Lung (tissue), 12 donors: ENCODE measurements around the gene NRCAM. TPM values are rescaled to one million over a fixed set of nuclear protein-coding genes. Genes with fewer than 3 reads are reported as not detected.

Experiments
- ATAC-seq: fragments of 200-7000 bp; cut with Tn5 transposase; one replicate; pipeline ENCODE4 v1.9.1; 2020; ENCODE audit warnings: moderate number of reproducible peaks; ENCODE audit not compliant: insufficient read depth, low FRiP score
- DNase-seq, 3 donors: peaks; one replicate each; pipeline ENCODE4 v3.0.0-alpha.2; 2013 to 2017
- H3K27ac ChIP-seq, 2 donors: one replicate each; pipeline ENCODE4 v1.5.1; 2013; ENCODE audit warnings: mild to moderate bottlenecking in 2 of 2, moderate library complexity in 2 of 2, control low read depth in 1 of 2, inconsistent platforms in 1 of 2, low read depth in 1 of 2, low read length in 1 of 2
- H3K27me3 ChIP-seq, 3 donors: one replicate each; pipeline ENCODE4 v1.5.1; 2013; ENCODE audit warnings: low read length in 2 of 3; ENCODE audit not compliant: control insufficient read depth in 3 of 3, insufficient read depth in 3 of 3
- H3K36me3 ChIP-seq, 4 donors: one replicate each; pipeline ENCODE4 v1.5.1; 2013; ENCODE audit warnings: low read length in 4 of 4, mild to moderate bottlenecking in 1 of 4, moderate library complexity in 1 of 4; ENCODE audit not compliant: control insufficient read depth in 4 of 4, insufficient read depth in 4 of 4
- H3K4me1 ChIP-seq, 5 donors: one replicate each; pipeline ENCODE4 v1.5.1; 2013; ENCODE audit warnings: low read length in 5 of 5, mild to moderate bottlenecking in 2 of 5, moderate library complexity in 1 of 5; ENCODE audit not compliant: control insufficient read depth in 5 of 5, insufficient read depth in 5 of 5
- H3K4me3 ChIP-seq: one replicate; pipeline ENCODE4 v1.5.1; 2013; ENCODE audit warnings: mild to moderate bottlenecking, control low read depth, moderate library complexity
- H3K9ac ChIP-seq, 2 donors: one replicate each; pipeline ENCODE4 v1.5.1; 2013; ENCODE audit warnings: low read length in 2 of 2, control low read depth in 1 of 2; ENCODE audit not compliant: insufficient read depth in 1 of 2
- H3K9me3 ChIP-seq, 4 donors: one replicate each; pipeline ENCODE4 v1.5.1; 2013; ENCODE audit warnings: low read length in 3 of 4, mild to moderate bottlenecking in 1 of 4, moderate library complexity in 1 of 4; ENCODE audit not compliant: control insufficient read depth in 4 of 4, insufficient read depth in 3 of 4
- WGBS, 2 donors: extraction: QIAGEN DNeasy Blood & Tissue Kit; methylation state at CpG; one replicate each; pipeline ENCODE4 v1.1.7; 2013; 5-methylcytosine and 5-hydroxymethylcytosine counted together
- polyA plus RNA-seq, 2 donors: library from polyadenylated mRNA; stranded (reverse); fragments of 200-250 nt; gene quantifications; one replicate each; pipeline ENCODE4 v1.2.1, GENCODE V29; 2013
- total RNA-seq, 2 donors: library from RNA; depleted of rRNA in 1 of 2; stranded (reverse); fragments of >200 nt in 1 of 2; gene quantifications; one replicate each; pipeline ENCODE4 v1.2.1, GENCODE V29; 2014 to 2021
- TF ChIP-seq, protein P1 (sequence below): IDR thresholded peaks from 2 replicates; pipeline ENCODE4 v1.5.1; 2012; ENCODE audit warnings: mild to moderate bottlenecking; ENCODE audit errors: control extremely low read depth, extremely low read depth
- donor health status: control.
- donor health status: control.
- donor health status: Bipolar disorder and iron deficiency.
- donor health status: healthy.
- donor health status: DM: yes; HTN: yes; CAD: no.

Gene NRCAM
- total and polyA plus RNA-seq, 4 donors = 2.5 to 32.4 (median 11.0) TPM

DNA sequence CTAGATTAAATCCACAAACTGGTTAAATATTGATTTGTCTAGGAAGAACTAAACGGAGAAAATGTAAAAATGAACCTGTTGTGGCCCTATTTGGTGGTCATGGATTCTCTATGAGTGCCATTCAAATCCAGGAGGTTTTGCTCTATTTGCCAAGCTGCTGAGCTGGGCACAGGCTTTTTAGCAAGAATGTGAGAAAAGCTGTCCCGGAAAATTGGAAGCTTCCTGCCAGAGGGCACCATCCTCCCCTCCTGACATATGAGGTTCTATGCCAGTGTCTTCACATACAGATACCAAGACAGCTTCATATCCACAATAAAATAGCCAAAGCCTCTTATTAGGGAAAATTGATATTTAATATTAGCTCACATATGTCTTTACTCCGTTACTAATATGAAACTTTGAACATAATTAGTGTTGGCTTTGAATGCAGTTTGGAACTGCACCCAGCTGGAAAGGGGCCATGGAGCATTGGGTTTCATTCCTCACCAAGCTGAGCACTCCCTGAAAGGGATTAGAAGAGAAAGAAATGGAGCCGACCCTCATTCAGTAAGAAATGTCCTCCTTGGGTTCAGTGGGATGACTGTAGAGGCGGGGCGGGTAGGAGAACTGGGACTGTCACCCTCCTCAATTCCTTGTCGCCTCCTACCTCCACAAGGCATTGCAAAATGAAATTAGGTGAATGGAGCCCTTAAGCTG lies 47.8 kb downstream of the NRCAM start:
- ATAC-seq (no peak), DNase-seq (peak; percentile 27 to 57 (median 50))
- Histone ChIP-seq H3K27me3 (no peaks in the 10 kb centered on the region), H3K9me3 (no peaks in the 10 kb centered on the region), H3K36me3 (no peaks in the 10 kb centered on the region), H3K27ac (no peak overlapping the region), H3K4me1 (peaks cover 0 to 45% (median 0%) of the 10 kb centered on the region in 5 donors), H3K9ac (no peak overlapping the region), H3K4me3 (no peak overlapping the region)
- TF ChIP-seq, protein P1, sequence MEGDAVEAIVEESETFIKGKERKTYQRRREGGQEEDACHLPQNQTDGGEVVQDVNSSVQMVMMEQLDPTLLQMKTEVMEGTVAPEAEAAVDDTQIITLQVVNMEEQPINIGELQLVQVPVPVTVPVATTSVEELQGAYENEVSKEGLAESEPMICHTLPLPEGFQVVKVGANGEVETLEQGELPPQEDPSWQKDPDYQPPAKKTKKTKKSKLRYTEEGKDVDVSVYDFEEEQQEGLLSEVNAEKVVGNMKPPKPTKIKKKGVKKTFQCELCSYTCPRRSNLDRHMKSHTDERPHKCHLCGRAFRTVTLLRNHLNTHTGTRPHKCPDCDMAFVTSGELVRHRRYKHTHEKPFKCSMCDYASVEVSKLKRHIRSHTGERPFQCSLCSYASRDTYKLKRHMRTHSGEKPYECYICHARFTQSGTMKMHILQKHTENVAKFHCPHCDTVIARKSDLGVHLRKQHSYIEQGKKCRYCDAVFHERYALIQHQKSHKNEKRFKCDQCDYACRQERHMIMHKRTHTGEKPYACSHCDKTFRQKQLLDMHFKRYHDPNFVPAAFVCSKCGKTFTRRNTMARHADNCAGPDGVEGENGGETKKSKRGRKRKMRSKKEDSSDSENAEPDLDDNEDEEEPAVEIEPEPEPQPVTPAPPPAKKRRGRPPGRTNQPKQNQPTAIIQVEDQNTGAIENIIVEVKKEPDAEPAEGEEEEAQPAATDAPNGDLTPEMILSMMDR = no peak
- 72 to 80% methylated on average over 7 of the region's 7 CpGs for WGBS, 2 donors

DNA sequence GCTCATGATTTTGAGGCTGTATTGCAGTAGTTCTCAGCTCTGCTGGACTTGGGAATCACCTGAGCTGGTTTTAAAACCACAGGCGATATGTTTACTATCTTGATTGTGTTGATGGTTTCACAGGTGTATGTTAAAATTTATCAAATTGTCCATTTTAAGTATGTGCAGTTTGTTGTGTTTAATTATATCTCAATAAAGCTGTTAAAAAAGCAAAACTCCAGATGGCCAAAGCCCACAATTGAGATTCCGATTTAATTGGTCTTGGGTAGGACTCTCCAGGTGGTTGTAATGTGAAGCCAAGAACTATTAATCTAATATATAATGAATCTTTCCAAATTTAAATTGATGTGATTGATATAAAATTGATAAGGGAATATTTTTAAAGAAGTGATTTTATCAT lies 48.6 kb downstream of the NRCAM start:
- peaks cover 0 to 49% (median 0%) of the 10 kb centered on the region in 5 donors for H3K4me1 ChIP-seq
- no peak overlapping the region for H3K27ac ChIP-seq
- ATAC-seq (no peak), DNase-seq (no peak)
- H3K27me3 ChIP-seq = no peaks in the 10 kb centered on the region
- no peak overlapping the region for H3K4me3 ChIP-seq
- H3K36me3 ChIP-seq = no peaks in the 10 kb centered on the region
- TF ChIP-seq, protein P1 = no peak
- WGBS, 2 donors = 86 to 88% methylated on average over 2 of the region's 2 CpGs
- no peaks in the 10 kb centered on the region for H3K9me3 ChIP-seq
- H3K9ac ChIP-seq = no peak overlapping the region

DNA sequence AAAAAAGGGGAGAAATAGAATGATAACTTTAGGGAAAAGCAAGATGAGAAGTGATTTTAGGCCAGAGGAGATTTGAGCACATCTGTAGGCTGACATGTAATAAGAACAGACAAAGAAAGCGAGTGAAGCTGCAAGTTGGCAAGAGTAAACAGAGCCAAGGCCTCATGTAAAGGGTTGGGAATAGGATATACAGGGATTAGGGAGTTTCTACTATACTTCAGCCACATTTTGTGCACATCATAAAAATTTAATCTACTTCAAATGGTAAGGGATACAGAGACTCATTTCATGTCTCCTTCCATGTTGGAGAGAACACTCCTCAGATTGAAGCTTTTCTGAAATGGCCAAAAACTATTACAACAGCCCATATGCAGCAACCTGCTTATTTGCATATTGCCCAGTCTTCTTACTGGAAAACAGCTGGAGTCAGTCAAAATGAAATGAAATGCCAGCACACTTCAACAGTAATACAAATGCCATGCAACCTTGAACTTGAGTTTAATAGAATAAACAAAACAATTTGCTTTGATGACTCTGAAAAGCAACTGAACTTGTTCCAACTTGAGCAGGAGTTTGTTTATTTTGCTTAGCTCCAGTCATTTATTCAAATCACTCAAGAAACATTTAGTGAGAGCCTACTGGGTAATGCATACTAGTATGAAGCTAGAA lies 49.9 kb downstream of the NRCAM start:
- peak; percentile 34 for ATAC-seq
- TF ChIP-seq, protein P1 = no peak
- H3K36me3 ChIP-seq = no peaks in the 10 kb centered on the region
- WGBS, 2 donors = 79 to 86% methylated on average over 1 of the region's 1 CpG
- no peaks in the 10 kb centered on the region for H3K9me3 ChIP-seq
- no peak overlapping the region for H3K4me3 ChIP-seq
- no peak overlapping the region for H3K27ac ChIP-seq
- peak; percentile 68 to 98 (median 97) for DNase-seq
- H3K4me1 ChIP-seq = peaks cover 0 to 50% (median 0%) of the 10 kb centered on the region in 5 donors
- no peaks in the 10 kb centered on the region for H3K27me3 ChIP-seq
- no peak overlapping the region for H3K9ac ChIP-seq
